ENCODE measurements around the gene CHN1. TPM values are rescaled to one million over a fixed set of nuclear protein-coding genes. Genes with fewer than 3 reads are reported as not detected.

CHN1 gene
- total RNA-seq, 4 donors from 2014 or later = 0.66 to 4.7 (median 2.4) TPM

DNA sequence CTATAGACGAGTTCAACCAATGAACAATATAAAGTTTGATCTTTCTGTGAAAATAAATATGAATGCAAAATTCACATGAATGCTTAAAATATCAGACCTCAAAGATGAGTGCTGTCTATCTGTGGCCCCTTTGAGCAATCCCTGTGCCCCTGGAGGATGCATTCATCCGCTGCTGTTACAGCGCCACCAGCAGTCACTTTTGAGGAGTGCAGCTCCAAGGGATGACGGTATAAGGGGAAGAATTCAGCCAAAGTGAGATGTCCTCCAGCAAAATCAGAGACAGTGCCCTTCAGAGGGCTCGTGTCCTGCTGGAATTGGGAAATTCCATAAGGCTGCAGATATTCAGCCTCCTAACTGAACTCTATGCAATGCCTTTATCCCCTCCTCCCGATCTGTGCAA, 229.0 kb downstream of the CHN1 start:
- in situ Hi-C loops (cut with MboI; ENCODE audit: low sequenced_read_pairs in 4 of 4) (loop anchor here in 2 of 4 donors (10.0 kb wide), 1 partner anchor 209 kb away; no protein-coding TSS in a partner anchor), intact Hi-C loops (cut with DNase I; ENCODE audit: low total_unique reads) (no loop called here)
- ATAC-seq = no peak
- TF ChIP-seq, protein P1, sequence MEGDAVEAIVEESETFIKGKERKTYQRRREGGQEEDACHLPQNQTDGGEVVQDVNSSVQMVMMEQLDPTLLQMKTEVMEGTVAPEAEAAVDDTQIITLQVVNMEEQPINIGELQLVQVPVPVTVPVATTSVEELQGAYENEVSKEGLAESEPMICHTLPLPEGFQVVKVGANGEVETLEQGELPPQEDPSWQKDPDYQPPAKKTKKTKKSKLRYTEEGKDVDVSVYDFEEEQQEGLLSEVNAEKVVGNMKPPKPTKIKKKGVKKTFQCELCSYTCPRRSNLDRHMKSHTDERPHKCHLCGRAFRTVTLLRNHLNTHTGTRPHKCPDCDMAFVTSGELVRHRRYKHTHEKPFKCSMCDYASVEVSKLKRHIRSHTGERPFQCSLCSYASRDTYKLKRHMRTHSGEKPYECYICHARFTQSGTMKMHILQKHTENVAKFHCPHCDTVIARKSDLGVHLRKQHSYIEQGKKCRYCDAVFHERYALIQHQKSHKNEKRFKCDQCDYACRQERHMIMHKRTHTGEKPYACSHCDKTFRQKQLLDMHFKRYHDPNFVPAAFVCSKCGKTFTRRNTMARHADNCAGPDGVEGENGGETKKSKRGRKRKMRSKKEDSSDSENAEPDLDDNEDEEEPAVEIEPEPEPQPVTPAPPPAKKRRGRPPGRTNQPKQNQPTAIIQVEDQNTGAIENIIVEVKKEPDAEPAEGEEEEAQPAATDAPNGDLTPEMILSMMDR (IDR thresholded peaks at IDR 0.05 in 4 of 5, conservative IDR thresholded peaks at IDR 0.05 in 1 of 5) = no peak
- TF ChIP-seq POLR2A (IDR thresholded peaks at IDR 0.05) = no peak
- Histone ChIP-seq H3K4me1 (peaks cover 6 to 8% of the 10 kb centered on the region in 2 donors), H3K27me3 (no peaks in the 10 kb centered on the region), H3K4me3 (no peak overlapping the region), H3K36me3 (no peaks in the 10 kb centered on the region), H3K27ac (no peak overlapping the region), H3K9me3 (no peaks in the 10 kb centered on the region)
- no peak for DNase-seq

DNA sequence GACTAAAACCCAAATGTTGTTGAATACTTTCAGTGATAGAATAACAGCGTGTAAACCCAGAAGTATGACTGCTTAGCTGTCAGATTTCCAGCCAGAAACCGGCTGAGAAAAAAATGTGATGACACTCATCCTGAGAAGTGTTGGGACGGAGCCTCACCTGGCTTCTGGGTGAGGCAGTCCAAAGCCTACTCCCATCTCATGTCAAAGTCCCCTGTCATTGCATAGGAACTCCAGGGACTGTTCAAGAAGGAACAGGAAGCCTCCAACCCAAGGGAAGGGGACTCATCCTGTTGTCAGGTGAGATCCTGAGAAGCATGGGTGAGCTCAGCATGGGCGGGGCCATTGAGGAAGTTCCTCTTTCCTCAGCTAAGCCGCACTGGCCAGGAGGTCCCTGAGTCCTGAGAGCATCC, 229.6 kb downstream of the CHN1 start:
- Histone ChIP-seq H3K4me1 (peaks cover 6 to 8% of the 10 kb centered on the region in 2 donors), H3K4me3 (no peak overlapping the region), H3K36me3 (no peaks in the 10 kb centered on the region), H3K9me3 (no peaks in the 10 kb centered on the region), H3K27ac (no peak overlapping the region), H3K27me3 (no peaks in the 10 kb centered on the region)
- no peak for DNase-seq
- ATAC-seq = no peak
- no peak for TF ChIP-seq POLR2A (IDR thresholded peaks at IDR 0.05)
- TF ChIP-seq, protein P1 (IDR thresholded peaks at IDR 0.05 in 4 of 5, conservative IDR thresholded peaks at IDR 0.05 in 1 of 5) = no peak
- intact Hi-C loops (cut with DNase I; ENCODE audit: low total_unique reads) = no loop called here
- in situ Hi-C loops (cut with MboI; ENCODE audit: low sequenced_read_pairs in 4 of 4) = loop anchor here in 2 of 4 donors (10.0 kb wide), 1 partner anchor 209 kb away; no protein-coding TSS in a partner anchor

DNA sequence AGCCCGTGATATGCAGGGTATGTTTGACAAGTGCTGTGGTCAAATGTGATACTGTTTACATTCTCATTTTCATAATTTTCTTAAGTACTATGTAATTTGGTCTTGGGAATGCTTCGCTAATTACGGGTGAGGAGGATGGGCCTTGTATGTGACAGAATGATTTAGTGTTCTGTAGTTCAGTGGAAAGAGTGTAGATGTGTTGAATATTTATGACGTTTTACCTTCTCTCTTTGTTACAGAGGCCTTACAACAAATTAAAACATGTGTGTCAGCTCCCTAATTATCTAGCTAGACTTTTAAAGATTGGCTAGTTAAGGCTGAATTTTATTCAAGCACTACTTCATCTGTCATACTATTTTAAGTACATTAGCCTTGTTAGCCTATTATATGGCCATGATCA, 230.3 kb downstream of the CHN1 start:
- no peak for DNase-seq
- Histone ChIP-seq H3K4me1 (peaks cover 6 to 8% of the 10 kb centered on the region in 2 donors), H3K27ac (no peak overlapping the region), H3K27me3 (no peaks in the 10 kb centered on the region), H3K4me3 (no peak overlapping the region), H3K9me3 (no peaks in the 10 kb centered on the region), H3K36me3 (no peaks in the 10 kb centered on the region)
- intact Hi-C loops (cut with DNase I; ENCODE audit: low total_unique reads) (no loop called here), in situ Hi-C loops (cut with MboI; ENCODE audit: low sequenced_read_pairs in 4 of 4) (loop anchor here (5.0 to 10.0 kb wide), 2 partner anchors 210 to 212 kb away; no protein-coding TSS in a partner anchor)
- ATAC-seq = no peak
- TF ChIP-seq, protein P1 (IDR thresholded peaks at IDR 0.05 in 4 of 5, conservative IDR thresholded peaks at IDR 0.05 in 1 of 5) = no peak
- no peak for TF ChIP-seq POLR2A (IDR thresholded peaks at IDR 0.05)

DNA sequence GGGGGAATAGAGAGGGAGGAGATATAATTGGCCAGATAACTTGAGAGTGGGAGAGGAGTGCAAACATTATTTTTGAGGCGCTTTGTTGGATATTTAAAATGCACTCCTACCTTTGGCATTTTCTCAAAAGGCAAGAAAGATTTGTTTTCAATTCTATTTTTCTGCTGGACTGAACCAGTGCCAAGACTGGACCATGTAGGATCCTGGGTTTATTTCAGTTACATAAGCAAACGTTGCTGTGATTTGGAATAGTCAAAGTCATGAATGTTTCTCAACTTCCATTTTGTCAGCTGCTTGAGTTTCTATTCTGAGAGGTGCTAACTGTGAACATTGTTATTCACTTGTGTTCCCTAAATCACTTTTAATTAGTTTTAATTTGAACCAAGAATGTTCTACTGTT, 232.0 kb downstream of the CHN1 start:
- Histone ChIP-seq H3K27me3 (no peaks in the 10 kb centered on the region), H3K9me3 (no peaks in the 10 kb centered on the region), H3K4me3 (no peak overlapping the region), H3K27ac (no peak overlapping the region), H3K36me3 (no peaks in the 10 kb centered on the region), H3K4me1 (peaks cover 6 to 8% of the 10 kb centered on the region in 2 donors)
- ATAC-seq (no peak), DNase-seq (no peak)
- TF ChIP-seq, protein P1 (IDR thresholded peaks at IDR 0.05 in 4 of 5, conservative IDR thresholded peaks at IDR 0.05 in 1 of 5) = no peak
- no peak for TF ChIP-seq POLR2A (IDR thresholded peaks at IDR 0.05)
- intact Hi-C loops (cut with DNase I; ENCODE audit: low total_unique reads) = no loop called here
- in situ Hi-C loops (cut with MboI; ENCODE audit: low sequenced_read_pairs in 4 of 4) = loop anchor here (5.0 to 10.0 kb wide), 2 partner anchors 212 to 214 kb away; no protein-coding TSS in a partner anchor

DNA sequence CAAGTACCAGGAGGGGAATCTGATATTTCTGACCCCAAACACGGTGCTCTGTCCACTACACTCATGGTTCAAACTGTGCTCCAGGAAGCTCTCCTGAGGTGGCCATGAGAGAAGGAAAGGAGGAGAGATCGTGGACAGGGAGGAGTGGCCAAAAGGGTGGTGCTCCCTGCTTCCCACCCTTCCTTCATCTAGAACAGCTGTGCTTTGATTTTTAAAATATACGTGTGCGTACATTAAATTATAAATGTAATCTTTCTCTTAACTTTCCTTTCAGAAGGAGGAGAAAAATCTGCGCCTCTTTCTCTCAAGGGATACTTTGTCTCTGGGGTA, 232.7 kb downstream of the CHN1 start:
- H3K27me3 ChIP-seq = no peaks in the 10 kb centered on the region
- no peak for DNase-seq
- TF ChIP-seq POLR2A (IDR thresholded peaks at IDR 0.05) = no peak
- TF ChIP-seq, protein P1 (IDR thresholded peaks at IDR 0.05 in 4 of 5, conservative IDR thresholded peaks at IDR 0.05 in 1 of 5) = no peak
- H3K27ac ChIP-seq = no peak overlapping the region
- H3K4me3 ChIP-seq = no peak overlapping the region
- H3K4me1 ChIP-seq = peaks cover 6 to 8% of the 10 kb centered on the region in 2 donors
- in situ Hi-C loops (cut with MboI; ENCODE audit: low sequenced_read_pairs in 4 of 4) (loop anchor here (5.0 to 10.0 kb wide), 2 partner anchors 212 to 215 kb away; no protein-coding TSS in a partner anchor), intact Hi-C loops (cut with DNase I; ENCODE audit: low total_unique reads) (no loop called here)
- ATAC-seq = no peak
- no peaks in the 10 kb centered on the region for H3K9me3 ChIP-seq
- H3K36me3 ChIP-seq = no peaks in the 10 kb centered on the region

Measured in gastrocnemius medialis (tissue), 4 donors.